Medulla oblongata (tissue), 1 donor: ENCODE measurements around the gene FMNL2.

Experiments
- DNase-seq: peaks from one replicate; pipeline ENCODE4 v3.0.0-alpha.2; 2015; ENCODE audit errors: extremely low spot score

FMNL2 gene

DNA sequence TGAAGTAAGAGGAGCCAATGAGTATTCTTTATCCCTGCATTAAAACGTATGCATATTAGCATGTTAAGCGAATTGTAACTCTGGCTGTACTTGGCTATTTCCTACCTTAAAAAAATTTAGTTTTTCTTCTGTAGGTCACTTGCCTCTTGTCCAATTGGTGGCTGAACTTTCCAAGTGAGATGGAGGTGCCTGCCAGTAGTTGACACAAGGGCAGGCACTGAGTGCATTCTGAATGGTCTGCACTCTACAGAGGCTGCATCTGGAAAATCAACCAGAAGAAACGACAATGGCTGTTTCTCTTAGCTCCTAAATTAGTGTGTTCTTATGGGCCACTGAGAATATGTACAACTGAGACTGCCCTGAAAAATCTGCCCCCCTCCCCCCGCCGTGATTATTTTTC is 221.5 kb downstream of the FMNL2 start:
- no peak for DNase-seq

DNA sequence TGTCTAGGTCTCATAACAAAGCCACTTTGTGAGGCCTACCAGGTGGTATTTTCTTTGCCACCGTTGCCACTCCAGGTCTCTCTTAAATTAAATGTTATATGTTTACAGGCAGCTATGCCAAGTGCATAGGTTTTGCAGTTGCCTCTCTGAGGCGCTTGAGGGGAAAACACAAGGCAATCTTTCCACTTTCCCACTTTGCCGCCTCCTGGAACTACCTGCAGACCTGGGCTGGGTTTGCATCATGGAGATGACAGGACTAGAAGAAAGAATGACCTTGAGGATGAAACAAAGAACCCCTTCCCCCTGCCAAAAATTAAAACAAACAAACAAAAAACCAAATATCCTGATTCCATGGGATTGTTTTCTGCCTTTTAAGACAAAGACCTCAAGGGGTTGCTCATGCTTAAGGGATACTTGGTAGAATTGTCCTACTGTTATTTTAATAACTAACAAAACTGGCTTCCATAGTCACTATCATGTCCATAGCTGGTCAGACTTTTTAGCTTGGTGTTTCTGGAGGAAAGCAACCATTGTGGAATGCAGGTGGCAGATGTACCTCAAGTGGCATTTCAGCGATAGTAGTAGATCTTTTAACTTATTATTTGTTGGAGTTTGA is 222.4 kb downstream of the FMNL2 start:
- no peak for DNase-seq

DNA sequence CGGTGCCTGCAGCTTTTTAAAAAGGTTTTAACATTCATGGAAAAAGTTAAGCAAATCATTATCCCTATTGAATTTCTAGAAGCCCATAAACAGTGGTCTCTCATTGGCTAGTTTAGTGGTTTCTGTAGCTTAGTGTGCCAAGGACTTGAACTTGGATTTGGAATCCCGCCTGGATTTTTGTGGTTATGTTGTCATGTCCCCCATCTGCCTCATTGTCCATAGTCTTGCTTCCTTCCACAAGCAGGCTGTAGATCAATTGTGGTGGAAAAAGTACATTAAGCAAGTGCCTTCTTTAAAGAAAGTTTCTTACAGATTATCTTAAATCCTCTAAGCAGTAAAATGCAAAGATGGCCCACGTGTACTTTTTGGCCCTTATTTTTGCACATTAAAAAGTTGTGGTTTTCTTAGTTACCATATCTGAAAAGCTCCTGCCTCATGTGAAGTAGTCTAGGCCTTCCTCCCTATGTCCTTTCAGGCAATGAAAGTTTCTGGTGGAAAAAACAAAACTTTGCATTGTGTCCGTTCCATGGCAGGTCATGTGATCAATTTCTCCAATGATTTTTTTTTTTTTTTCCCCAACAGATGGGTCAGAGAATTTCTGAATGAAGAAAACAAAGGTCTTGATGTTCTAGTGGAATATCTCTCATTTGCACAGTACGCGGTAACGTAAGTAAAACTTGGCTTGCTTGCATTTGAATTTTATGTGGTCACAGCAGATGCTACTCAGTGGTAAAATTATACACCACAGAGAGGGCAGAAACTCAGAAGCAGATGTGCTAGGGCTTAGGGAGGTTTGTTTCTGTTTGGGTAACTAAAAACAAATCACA is 223.4 kb downstream of the FMNL2 start:
- no peak for DNase-seq

DNA sequence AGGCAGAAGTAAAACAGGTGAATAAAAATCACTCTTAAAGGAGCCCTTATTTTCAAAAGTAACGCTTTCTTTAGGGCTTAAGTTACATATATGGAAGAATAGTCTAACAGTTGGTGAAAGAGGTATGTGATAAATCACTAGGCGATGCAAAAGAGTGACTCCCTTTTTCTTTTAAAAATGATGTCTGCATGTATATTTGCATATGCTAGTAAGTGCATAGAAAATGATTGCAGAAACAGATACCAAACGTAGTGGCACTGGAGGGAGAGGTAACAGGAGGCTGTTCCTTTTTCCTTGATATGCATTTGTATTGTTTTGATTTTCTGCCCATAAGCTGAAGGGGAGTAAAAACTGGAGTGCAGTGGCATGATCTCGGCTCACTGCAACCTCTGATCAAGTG is 224.0 kb downstream of the FMNL2 start:
- DNase-seq: no peak

DNA sequence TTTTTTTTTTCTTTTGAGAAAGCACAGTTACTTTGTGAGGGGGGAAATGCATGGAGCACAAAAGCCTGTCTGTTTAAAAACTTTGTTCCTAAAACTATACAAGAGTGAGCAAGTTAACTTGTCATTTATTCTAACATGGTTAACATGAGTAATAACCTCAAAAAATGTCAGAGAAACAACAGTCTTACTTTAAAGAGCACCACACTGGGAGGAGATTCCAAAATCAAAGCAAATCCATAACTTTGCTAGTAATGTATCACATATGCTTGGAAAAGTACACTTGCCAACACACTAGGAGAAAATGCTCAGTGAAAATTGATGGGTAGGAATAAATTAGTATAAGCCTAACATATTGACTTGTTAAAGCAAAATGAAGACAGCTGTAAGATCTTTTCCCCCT is 225.2 kb downstream of the FMNL2 start:
- DNase-seq: no peak

DNA sequence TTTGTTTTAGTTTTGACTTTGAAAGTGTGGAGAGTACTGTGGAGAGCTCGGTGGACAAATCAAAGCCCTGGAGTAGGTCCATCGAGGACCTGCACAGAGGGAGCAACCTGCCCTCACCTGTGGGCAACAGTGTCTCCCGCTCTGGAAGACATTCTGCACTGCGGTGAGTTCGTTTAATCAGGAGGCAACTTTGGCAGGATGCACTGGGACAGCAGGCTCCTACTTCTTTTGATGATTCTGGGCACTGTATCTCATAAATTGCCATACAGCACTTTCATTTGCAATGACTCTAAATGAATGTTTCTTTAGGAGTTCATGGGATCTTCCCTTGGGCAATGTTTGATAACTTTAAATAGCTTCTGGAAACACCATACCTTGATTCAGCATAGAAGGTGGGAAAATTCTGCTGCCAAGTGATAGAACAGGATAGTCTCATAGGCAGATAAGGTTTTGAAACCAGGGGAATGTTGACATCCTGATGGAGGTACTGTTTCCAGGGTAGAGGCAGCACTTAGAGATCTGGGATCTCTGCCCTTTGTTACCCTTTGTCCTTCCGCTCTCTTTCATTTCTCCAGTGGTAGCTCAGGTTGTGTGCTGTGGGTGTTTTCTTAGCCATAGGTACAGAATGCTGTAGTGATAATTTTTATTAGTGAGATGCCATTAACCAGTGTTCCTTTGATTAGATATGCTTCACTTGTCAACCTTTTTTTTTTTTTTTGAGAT is 226.1 kb downstream of the FMNL2 start:
- no peak for DNase-seq

DNA sequence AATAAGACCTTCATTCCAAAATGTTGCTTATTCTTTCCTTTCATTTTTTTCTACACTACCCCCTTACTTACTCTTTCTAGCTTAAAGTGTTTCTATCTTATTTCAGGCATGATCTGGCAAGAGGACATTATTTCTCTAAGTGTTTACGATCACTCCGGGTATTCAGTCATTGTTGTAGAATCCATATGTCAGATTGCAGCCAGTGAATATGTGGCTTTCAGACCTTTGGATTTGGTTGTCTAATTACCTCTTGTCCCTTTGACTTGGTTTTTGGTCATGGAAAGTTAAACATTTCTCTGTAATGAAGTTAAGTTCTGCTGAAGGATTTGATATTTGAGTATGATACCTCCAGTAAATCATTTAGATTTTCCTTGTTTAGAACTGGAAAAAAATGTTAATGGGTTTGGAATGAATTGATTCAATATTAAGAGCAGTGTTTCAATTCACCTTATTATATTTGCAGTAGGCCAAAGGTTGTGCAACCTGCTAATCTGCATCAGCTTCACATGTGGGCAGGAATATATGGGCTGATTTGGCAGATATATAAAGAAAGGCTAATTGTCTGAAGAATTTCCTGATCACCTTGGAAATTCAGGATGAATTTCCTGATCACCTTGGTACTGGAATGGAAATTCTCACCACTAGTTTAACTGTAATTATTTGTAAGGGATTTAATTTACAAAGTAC is 227.4 kb downstream of the FMNL2 start:
- no peak for DNase-seq

DNA sequence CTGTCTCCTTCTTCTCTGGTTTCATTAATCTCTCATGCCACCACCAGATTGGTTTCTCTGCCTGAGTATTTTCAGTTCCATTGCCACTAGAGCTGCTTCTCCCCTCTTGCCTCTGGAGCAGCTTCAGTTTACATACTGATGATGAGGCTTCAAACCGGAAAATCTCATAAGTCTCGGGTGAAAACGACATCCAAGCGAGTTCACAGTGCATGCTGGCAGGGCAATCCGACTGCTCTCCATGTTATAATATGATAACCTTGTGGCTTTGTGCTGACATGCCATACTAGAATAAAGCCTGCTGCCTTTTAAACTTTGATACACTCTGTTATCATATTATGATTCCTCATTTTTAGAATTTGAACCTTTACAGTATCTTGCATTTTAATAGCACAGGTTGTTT is 228.8 kb downstream of the FMNL2 start:
- no peak for DNase-seq

DNA sequence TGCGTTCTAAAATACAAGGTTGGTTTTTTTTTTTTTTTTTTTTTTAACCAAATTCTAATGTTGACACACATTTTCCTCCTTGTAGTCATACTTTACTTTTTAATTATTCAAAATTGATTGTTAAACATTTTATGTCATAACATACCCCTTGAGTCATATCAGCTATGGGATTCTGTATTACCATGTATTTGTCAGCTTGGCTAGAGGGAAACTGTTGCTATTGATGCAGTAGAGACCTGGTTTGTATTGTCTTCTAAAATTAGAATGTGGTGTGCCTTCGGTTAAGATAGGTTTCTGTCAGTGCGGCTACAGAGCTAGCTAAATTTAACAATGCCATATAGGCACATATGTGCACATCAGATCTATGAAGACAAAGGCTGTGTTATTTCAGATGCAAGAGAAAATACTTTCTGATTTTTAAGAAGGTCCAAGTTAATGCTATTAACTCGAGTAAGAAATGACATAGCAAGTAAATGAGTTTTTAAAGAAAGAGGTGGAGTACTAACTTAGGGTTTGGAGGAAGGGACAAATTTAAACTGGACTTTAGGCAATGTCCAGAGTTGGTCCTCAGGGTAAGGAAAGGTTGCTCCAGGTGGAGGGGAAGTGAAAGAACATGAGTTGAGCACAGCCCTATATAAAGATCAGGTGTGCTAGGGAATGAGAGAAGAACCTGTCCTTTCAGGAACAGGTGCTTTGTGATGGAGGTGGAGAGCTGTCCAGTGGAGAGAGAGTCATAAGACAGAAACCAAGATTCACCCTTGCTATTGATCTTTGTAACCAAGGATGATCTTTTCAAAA is 230.0 kb downstream of the FMNL2 start:
- DNase-seq: no peak

DNA sequence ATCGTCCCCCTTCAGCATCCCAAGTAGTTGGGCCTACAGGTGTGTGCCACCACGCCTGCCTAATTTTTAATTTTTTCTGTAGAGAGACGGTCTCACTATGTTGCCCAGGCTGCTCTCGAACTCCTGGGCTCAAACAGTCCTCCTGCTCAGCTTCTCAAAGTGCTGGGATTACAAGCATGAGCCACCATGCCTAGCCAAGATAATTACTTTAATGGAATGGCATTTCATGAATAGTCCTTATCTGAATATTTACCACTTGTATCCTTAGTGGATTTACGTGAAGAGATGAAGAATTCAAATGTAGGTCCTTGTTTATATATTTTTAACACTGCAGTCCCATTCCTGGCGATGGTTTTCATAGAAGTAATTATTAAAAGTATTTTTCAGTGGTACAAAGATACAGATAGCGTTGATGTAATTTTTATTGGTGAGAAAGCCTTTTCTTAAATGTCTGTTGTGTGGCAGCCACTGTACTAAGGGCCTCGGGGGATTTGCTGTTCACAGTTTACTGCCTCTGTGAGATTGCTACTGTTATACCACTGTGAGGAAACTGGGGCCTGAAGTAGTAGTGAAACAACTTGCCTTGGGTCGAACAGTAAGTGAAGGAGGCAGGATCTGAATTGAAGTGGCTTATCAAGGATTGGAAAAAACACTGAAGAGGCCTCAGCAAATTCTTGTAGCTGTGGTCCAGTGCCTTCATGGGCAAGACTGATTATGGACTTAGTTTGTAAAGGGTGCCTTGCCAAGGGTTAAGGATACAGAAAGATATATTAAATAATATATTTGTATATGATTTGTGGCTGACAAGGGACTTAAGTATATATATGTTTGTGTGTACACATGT is 231.1 kb downstream of the FMNL2 start:
- DNase-seq: no peak

DNA sequence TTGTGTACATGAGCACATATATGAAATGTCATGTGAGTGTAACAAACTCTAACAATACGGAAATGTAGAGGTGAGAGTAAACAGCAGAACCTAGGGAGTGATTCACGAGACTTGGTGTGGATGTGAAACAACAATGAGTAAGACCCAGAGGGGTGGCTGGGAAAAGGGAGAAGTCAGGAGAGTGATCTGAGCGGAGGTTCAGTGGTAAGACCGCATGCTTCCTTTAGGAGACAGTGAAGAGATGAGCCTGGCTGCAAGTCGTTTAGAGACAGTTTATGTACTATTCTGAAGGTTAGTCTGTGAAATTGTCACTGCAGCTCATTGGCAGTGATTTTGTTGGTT is 231.7 kb downstream of the FMNL2 start:
- DNase-seq: peak; percentile 78

DNA sequence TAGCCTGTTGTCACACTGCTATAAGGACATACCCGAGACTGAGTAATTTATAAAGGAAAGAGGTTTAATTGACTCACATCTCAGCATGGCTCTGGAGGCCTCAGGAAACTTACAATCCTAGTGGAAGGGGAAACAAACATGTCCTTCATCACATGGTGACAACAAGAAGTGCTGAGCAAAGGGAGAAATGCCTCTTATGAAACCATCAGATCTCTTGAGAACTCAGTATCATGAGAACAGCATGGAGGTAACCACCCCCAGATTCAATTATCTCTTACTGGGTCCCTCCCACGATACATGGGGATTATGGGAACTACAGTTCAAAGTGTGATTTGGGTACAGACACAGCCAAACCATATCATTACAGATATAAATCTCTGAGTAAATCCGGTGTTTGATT is 233.6 kb downstream of the FMNL2 start:
- no peak for DNase-seq

DNA sequence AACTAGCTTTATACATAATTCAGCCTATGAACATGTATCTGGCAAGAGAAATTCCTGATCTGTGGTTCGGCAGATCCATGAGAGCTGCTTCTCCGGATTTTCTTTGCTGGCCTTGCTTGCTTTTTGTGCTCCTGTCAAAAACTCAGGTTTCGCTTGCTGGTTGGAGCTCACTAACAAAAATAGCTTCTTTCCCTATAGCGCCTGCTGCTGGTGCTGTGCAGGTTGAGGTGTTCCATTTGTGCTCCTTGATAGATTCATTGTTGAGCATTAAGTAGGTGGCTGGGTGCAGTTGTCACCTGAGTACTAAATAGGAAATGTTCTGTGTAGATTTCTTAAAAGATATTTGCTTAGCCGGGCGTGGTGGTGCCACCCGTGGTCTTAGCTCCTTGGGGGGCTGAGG is 234.2 kb downstream of the FMNL2 start:
- DNase-seq: no peak

DNA sequence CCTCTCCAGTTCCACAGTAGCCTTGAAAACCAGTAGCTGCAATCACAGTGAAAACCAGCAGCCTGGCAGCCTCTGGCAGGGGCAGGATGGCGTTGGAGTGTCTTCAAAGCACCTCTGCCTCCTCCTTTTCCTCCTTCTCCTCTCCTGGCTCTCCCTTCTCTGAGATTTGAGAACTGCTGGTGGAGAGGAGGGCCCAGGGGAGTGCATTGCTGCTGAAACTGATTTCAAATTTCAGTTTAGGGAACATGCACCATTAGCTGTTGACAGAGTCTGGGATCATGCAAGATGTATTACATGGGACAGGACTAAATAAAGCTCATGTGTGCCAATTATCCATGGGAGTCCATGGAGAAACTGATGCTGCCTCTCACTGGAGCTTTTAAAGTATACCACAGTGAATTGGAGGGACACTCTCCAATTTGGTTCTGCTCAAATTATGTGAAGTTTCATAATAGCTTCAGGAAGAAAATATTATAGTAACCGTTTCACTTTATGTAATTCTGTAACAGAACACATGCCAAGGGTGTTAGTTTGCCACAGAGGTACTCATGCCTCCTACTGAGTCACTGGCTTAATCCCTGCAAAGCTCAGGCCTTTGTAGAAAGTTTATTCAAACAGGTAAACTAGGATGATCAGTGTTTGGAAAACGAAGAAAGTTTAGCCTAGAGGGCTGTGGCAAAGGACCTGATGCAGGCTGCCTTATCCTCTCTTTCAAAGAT is 236.2 kb downstream of the FMNL2 start:
- no peak for DNase-seq

DNA sequence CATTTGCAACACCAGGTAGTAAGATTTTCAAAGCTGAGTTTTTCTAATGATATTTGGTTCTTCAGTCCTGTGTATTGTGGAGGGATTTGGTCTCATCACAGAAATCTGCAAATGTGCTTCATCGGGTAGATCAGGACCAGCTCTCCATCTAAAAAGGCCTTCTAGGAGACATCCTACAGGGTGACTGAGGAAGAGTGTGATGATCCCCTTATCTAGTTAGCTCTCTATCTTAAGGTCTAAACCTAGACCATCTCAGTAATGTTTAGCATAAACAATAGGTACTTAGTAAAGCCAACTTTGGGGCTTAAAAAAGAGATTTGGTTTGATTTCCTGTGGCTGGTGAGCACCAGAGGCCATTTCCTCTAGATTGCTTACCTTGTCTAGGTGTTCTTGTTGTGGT is 237.1 kb downstream of the FMNL2 start:
- DNase-seq: no peak

DNA sequence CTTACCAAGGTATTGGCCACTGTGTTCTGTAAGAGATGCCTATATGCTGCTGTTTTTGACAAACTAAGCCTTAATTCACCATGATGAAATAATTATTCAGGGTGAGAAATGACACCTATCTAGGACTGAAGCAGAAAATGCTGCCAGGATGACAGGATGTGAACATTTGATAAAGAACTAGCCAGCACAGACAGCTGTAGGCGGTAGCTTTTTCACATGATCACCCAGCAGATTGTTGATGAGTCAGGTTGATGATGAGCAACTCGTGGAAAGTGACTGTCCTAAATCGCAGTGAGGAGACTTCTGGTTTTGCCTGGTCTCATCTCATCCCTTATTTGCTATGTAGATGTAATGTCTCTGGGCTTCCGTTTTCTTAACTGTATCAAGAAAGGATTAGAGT is 238.2 kb downstream of the FMNL2 start:
- DNase-seq: peak; percentile 91

DNA sequence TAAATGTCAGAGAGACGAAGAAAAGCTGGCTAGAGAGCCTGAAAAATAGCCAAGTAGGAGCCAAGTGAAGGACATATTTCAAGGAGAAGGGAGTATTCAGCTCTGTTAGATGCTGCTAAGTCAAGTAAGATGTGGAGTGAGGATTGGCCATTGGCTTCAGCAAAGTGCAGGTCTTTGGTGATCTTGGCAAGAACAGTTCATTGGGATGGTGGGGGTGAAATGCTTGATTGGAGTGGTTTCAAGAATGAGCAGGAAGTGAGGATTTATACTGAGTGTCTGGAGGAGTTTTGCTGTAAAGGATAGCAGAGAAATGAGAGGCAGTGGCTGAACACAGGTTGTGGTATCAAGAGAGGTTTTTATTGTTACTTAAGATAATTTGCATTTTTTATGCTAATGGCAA is 242.6 kb downstream of the FMNL2 start:
- no peak for DNase-seq

DNA sequence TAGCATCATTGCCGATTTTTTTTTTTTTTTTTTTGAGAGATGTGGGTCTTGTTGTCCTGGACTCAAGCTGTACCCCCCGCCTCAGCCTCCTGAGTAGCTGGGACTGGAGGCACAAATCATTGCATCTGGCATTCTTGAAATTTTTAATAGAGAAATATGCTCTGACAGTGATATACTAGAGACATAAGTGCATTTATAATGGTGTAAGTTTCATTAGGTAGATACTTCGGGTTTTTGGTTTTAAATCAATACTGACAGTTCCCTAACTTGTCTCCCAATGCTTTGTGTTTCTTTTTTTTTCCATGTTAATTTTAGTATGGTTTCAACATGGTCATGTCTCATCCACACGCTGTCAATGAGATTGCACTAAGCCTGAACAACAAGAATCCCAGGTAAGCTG is 243.6 kb downstream of the FMNL2 start:
- no peak for DNase-seq

DNA sequence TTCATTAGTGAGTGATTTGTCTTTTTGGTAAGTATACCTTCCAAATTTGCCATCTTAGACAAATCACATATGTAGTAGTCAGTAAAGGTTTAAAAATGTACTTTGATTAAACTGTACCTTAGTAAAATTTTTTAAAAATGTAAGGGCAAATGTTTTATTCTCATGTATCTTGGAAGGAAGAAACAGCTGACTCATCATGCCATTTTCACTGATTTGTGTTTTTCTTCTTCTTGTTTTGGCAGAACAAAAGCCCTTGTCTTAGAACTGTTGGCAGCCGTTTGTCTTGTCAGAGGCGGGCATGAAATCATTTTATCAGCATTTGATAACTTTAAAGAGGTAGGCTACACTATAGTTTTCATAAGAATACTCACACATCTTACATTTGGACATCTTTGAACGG is 245.7 kb downstream of the FMNL2 start:
- peak; percentile 85 for DNase-seq

DNA sequence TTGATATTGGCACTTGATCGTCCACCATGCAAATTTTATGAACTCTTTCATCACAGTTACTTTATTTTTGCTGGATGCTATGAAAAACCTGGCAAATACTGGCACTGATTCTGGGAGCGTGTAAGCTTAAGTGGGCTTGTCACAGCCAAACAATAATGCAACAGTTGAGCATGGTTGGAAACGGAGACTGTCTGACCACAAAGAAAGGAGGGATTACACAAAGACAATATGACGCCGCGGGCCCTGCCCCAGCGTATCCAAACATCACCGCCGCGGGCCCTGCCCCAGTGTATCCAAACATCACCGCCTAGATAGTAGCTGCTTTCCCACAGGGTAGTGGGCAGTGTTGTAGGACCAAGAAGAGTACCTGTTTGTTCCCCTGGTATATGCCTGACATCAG is 246.4 kb downstream of the FMNL2 start:
- DNase-seq: no peak
